Activated naive CD8-positive, alpha-beta T cell (primary cell): Measurements from ENCODE around the gene ZNF385C.
"Not testable (repeated sequence)": the region's sequence is repeated elsewhere in the genome, so short reads cannot be mapped to it uniquely, and the experiment has no call there.

Source experiments
- H3K27ac Mint-ChIP-seq: one replicate; pipeline ENCODE4 v1.8.0; 2021; ENCODE audit warnings: mixed read lengths
- H3K27me3 Mint-ChIP-seq: one replicate; pipeline ENCODE4 v1.8.0; 2021; ENCODE audit warnings: mixed read lengths
- H3K36me3 Mint-ChIP-seq: one replicate; pipeline ENCODE4 v1.8.0; 2021; ENCODE audit warnings: mixed read lengths
- H3K4me1 Mint-ChIP-seq: one replicate; pipeline ENCODE4 v1.8.0; 2021; ENCODE audit warnings: low read depth, mixed read lengths
- H3K4me3 Mint-ChIP-seq: one replicate; pipeline ENCODE4 v1.8.0; 2021; ENCODE audit warnings: mild to moderate bottlenecking, mixed read lengths
- H3K9me3 Mint-ChIP-seq: one replicate; pipeline ENCODE4 v1.8.0; 2021; ENCODE audit warnings: low read depth, mixed read lengths

ZNF385C gene

GRCh38 chr17:42039794-42040763 lies 58.2 kb downstream of the ZNF385C start:
- Mint-ChIP-seq H3K27me3 (peaks cover 2% of the 10 kb centered on the region), H3K4me1 (no peaks in the 10 kb centered on the region), H3K4me3 (no peak overlapping the region), H3K9me3 (no peaks in the 10 kb centered on the region), H3K27ac (no peak overlapping the region), H3K36me3 (no peaks in the 10 kb centered on the region)

GRCh38 chr17:42038221-42038973 lies 59.9 kb downstream of the ZNF385C start:
- H3K27ac Mint-ChIP-seq: no peak overlapping the region
- no peaks in the 10 kb centered on the region for H3K36me3 Mint-ChIP-seq
- no peak overlapping the region for H3K4me3 Mint-ChIP-seq
- H3K4me1 Mint-ChIP-seq: no peaks in the 10 kb centered on the region
- no peaks in the 10 kb centered on the region for H3K9me3 Mint-ChIP-seq
- H3K27me3 Mint-ChIP-seq: peaks cover 2% of the 10 kb centered on the region

- no peak overlapping the region for H3K4me3 Mint-ChIP-seq
- H3K27ac Mint-ChIP-seq: no peak overlapping the region
- H3K4me1 Mint-ChIP-seq: no peaks in the 10 kb centered on the region
- no peaks in the 10 kb centered on the region for H3K36me3 Mint-ChIP-seq
- H3K9me3 Mint-ChIP-seq: no peaks in the 10 kb centered on the region
- H3K27me3 Mint-ChIP-seq: peaks cover 2% of the 10 kb centered on the region
Observed at GRCh38 chr17:42034059-42034458, 64.2 kb downstream of the ZNF385C start.

- Mint-ChIP-seq H3K4me1 (no peaks in the 10 kb centered on the region), H3K27ac (no peak overlapping the region), H3K9me3 (no peaks in the 10 kb centered on the region), H3K27me3 (no peaks in the 10 kb centered on the region), H3K36me3 (no peaks in the 10 kb centered on the region), H3K4me3 (no peak overlapping the region)
Observed at GRCh38 chr17:42031584-42031983, 66.7 kb downstream of the ZNF385C start.

- Mint-ChIP-seq H3K36me3 (no peaks in the 10 kb centered on the region), H3K4me1 (peaks cover 6% of the 10 kb centered on the region), H3K27ac (no peak overlapping the region), H3K4me3 (no peak overlapping the region), H3K9me3 (no peaks in the 10 kb centered on the region), H3K27me3 (no peaks in the 10 kb centered on the region)
Observed at GRCh38 chr17:42028791-42029127, 69.5 kb downstream of the ZNF385C start.

- H3K27ac Mint-ChIP-seq: no peak overlapping the region
- H3K4me3 Mint-ChIP-seq: no peak overlapping the region
- no peaks in the 10 kb centered on the region for H3K27me3 Mint-ChIP-seq
- H3K9me3 Mint-ChIP-seq: no peaks in the 10 kb centered on the region
- peaks cover 6% of the 10 kb centered on the region for H3K4me1 Mint-ChIP-seq
- H3K36me3 Mint-ChIP-seq: no peaks in the 10 kb centered on the region
Observed at GRCh38 chr17:42027961-42028790, 70.1 kb downstream of the ZNF385C start.

- no peaks in the 10 kb centered on the region for H3K27me3 Mint-ChIP-seq
- no peaks in the 10 kb centered on the region for H3K9me3 Mint-ChIP-seq
- H3K4me1 Mint-ChIP-seq: peaks cover 6% of the 10 kb centered on the region
- no peaks in the 10 kb centered on the region for H3K36me3 Mint-ChIP-seq
- no peak overlapping the region for H3K27ac Mint-ChIP-seq
- H3K4me3 Mint-ChIP-seq: no peak overlapping the region
Observed at GRCh38 chr17:42027590-42027889, 70.7 kb downstream of the ZNF385C start.

- Mint-ChIP-seq H3K4me1 (peaks cover 9% of the 10 kb centered on the region), H3K4me3 (no peak overlapping the region), H3K27ac (no peak overlapping the region), H3K27me3 (no peaks in the 10 kb centered on the region), H3K9me3 (no peaks in the 10 kb centered on the region), H3K36me3 (peaks cover 2% of the 10 kb centered on the region)
Observed at GRCh38 chr17:42026857-42027589, 71.2 kb downstream of the ZNF385C start.

- peaks cover 16% of the 10 kb centered on the region for H3K4me1 Mint-ChIP-seq
- H3K27ac Mint-ChIP-seq: no peak overlapping the region
- no peaks in the 10 kb centered on the region for H3K27me3 Mint-ChIP-seq
- H3K36me3 Mint-ChIP-seq: peaks cover 2% of the 10 kb centered on the region
- H3K4me3 Mint-ChIP-seq: no peak overlapping the region
- H3K9me3 Mint-ChIP-seq: no peaks in the 10 kb centered on the region
Observed at GRCh38 chr17:42025936-42026335, 72.3 kb downstream of the ZNF385C start.

- H3K36me3 Mint-ChIP-seq: peaks cover 2% of the 10 kb centered on the region
- H3K4me1 Mint-ChIP-seq: peaks cover 24% of the 10 kb centered on the region
- no peaks in the 10 kb centered on the region for H3K27me3 Mint-ChIP-seq
- no peaks in the 10 kb centered on the region for H3K9me3 Mint-ChIP-seq
- no peak overlapping the region for H3K4me3 Mint-ChIP-seq
- no peak overlapping the region for H3K27ac Mint-ChIP-seq
Observed at GRCh38 chr17:42025191-42025579, 73.1 kb downstream of the ZNF385C start.

GRCh38 chr17:42023524-42024349 lies 74.5 kb downstream of the ZNF385C start:
- Mint-ChIP-seq H3K9me3 (no peaks in the 10 kb centered on the region), H3K4me1 (peaks cover 31% of the 10 kb centered on the region), H3K27ac (no peak overlapping the region), H3K4me3 (no peak overlapping the region), H3K27me3 (no peaks in the 10 kb centered on the region), H3K36me3 (peaks cover 2% of the 10 kb centered on the region)

- H3K36me3 Mint-ChIP-seq, H3K27me3 Mint-ChIP-seq, H3K9me3 Mint-ChIP-seq: not testable (repeated sequence)
- Mint-ChIP-seq H3K27ac (peak overlapping the region; percentile 83), H3K4me1 (peaks cover 45% of the 10 kb centered on the region), H3K4me3 (peak overlapping the region; percentile 96)
Observed at GRCh38 chr17:42020845-42021244, 77.4 kb downstream of the ZNF385C start.

GRCh38 chr17:42019509-42020404 lies 78.5 kb downstream of the ZNF385C start, which contains the start of gene NKIRAS2:
NKIRAS2 (plus strand) TSS chr17:42020090; CDS start chr17:42021578, 1,488 bp downstream.
- no peaks in the 10 kb centered on the region for H3K9me3 Mint-ChIP-seq
- peak within 1 kb of the TSS; percentile 96 for H3K4me3 Mint-ChIP-seq
- peaks cover 2% of the 10 kb centered on the region for H3K36me3 Mint-ChIP-seq
- H3K27me3 Mint-ChIP-seq: no peaks in the 10 kb centered on the region
- peak within 1 kb of the TSS; percentile 91 for H3K27ac Mint-ChIP-seq
- H3K4me1 Mint-ChIP-seq: peaks cover 49% of the 10 kb centered on the region
